Measurements from ENCODE around the gene USH1G. TPM values are rescaled to one million over a fixed set of nuclear protein-coding genes. Genes with fewer than 3 reads are reported as not detected.

USH1G gene
- total RNA-seq, 1 donor from 2014 or later, result not detected

DNA sequence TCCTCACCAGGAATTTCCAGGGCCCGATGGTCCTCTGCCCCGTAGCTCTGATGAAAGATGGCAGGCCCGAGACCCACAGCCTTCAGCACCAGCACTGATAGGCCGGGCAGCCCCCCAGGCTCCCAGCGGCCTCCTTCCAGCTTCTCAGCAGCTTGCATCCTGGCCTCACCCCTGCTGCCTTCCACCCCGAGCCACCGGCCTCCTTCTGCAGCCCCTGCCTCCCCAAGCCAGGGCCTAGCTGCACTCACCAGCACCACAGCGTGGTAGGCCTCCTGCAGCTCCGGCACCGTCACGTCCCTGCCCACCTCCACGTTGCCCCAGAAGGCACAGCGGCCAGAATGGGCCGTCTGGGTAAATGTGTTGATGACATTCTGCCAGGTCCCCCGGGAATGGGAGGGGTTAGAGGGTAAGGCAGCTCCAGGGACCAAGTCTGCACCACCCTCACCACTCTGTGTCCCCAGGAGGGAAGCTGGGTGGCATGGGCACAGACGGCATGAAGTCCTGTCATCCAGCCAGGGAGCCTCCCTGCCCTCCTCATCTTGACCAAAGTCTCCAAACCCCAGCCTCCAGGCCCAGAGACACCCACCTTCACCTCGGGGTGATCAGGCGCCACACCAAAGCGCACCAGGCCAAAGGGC lies 56.7 kb downstream of the USH1G start:
- intact Hi-C loops (cut with DNase I), result no loop called here
- no peak for DNase-seq (ENCODE audit: low spot score)

Other genes starting within 250 kb of the USH1G start
- 0.46 TPM for gene CD300LF, start 210.3 kb downstream of the USH1G start, total RNA-seq
- gene RAB37, start 186.0 kb downstream of the USH1G start, total RNA-seq, result 0.94 TPM
- gene NHERF1, start 174.6 kb downstream of the USH1G start, total RNA-seq, result 10.1 TPM
- gene NAT9, start 146.9 kb downstream of the USH1G start, total RNA-seq, result 27.6 TPM
- 0.70 TPM for gene GRIN2C, start 63.4 kb downstream of the USH1G start, total RNA-seq
- 3.9 TPM for gene FDXR, start 50.3 kb downstream of the USH1G start, total RNA-seq
- gene FADS6, start 29.6 kb downstream of the USH1G start, total RNA-seq, result not detected
- gene OTOP2, start 1.0 kb upstream of the USH1G start, total RNA-seq, result not detected
- gene OTOP3, start 12.6 kb upstream of the USH1G start, total RNA-seq, result not detected
- 9.0 TPM for gene HID1, start 49.5 kb upstream of the USH1G start, total RNA-seq
- 20.1 TPM for gene CDR2L, start 64.4 kb upstream of the USH1G start, total RNA-seq
- gene MRPL58, start 89.4 kb upstream of the USH1G start, total RNA-seq, result 39.3 TPM
- 616 TPM for gene ATP5PD, start 123.7 kb upstream of the USH1G start, total RNA-seq
- 43.2 TPM for gene KCTD2, start 124.0 kb upstream of the USH1G start, total RNA-seq
- 22.7 TPM for gene SLC16A5, start 164.7 kb upstream of the USH1G start, total RNA-seq
- 8.0 TPM for gene ARMC7, start 186.7 kb upstream of the USH1G start, total RNA-seq
- 27.7 TPM for gene NT5C, start 208.5 kb upstream of the USH1G start, total RNA-seq
- gene JPT1, start 231.3 kb upstream of the USH1G start, total RNA-seq, result 15.2 TPM

Data from cardiac septum (tissue), 1 donor.